ENCODE results near the gene ZNF575.
A peak's percentile ranks its signal among the peaks of the same experiment; 100 is the strongest.
"Not testable (repeated sequence)": the region's sequence is repeated elsewhere in the genome, so short reads cannot be mapped to it uniquely, and the experiment has no call there.

Gene ZNF575

DNA sequence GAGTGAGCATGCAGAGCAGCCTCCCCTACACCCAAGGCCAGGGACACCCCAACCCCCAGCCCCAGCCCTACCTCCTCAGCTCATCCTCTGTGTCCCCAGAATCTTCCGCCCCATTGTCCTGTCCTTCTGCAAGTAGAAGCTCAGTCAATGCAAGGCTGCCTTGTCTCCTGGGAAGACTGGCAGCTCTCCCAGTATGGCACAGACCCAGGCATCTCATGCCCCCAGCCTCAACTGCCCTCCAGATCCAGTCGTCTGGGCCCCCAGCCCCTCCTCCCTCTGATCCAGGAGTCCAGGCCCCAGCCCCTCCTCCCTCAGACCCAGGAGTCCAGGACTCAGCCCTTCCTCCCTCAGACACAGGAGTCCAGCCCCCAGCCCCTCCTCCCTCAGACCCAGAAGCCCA lies 13.0 kb downstream of the ZNF575 start:
- no peak for DNase-seq

- no peak for DNase-seq
These were observed 13.6 kb downstream of the ZNF575 start for GRCh38 chr19:43546581-43546980.

GRCh38 chr19:43547926-43548325 lies 14.9 kb downstream of the ZNF575 start:
- DNase-seq = not testable (repeated sequence)

GRCh38 chr19:43548706-43549105 lies 15.7 kb downstream of the ZNF575 start:
- no peak for DNase-seq

DNA sequence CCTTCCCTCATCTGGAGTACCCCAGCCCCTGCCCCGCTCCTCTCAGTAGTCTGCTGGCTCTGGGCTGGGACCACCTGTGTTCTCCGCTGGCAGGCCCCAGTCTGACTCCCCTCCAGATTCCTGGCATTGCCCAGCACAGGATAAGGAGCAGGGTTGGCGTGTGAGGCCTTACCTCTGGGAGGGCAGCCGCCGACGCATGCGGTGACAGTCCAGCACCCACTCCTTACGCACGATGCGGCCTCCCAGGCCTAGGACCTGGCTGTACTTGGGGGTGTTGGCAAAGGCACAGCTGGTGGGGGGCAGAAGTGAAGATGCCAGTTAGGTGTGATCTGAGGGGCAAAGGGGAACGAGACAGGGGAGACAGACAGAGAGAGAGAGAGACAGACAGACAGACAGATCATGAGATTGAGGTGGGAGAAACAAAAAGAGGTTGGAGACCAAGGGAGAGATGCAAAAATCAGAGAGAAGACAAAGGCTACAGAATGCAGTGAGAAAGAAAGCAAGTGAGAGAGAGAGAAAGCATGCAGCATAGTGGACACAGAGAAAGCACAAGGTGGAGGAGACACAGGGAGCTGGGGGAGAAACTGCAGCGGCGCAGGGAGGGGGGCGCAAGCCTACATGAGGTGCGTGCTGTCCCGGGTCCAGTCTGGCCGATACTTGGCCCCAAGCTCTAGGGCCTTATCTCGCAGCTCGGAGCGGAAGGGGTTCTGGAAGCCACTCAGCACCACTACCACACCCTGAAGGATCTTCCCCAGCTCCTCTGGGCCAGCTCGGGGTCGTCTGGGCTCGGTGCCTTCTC lies 18.6 kb downstream of the ZNF575 start:
- no peak for DNase-seq

DNA sequence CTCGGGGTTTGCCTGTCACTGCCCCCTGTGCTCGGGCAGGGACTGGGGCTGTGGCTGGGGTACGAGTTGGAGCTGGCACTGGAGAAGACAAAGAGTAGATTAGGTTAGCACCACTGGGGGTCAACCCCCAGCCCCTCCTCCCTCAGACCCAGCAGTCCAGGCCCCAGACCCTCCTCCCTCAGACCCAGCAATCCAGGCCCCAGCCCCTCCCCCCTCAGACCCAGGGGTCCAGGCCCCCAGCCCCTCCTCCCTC lies 19.1 kb downstream of the ZNF575 start:
- no peak for DNase-seq

- no peak for DNase-seq
These were observed 19.6 kb downstream of the ZNF575 start for GRCh38 chr19:43552616-43553015.

GRCh38 chr19:43553656-43554055 lies 20.7 kb downstream of the ZNF575 start:
- no peak for DNase-seq

- no peak for DNase-seq
These were observed 21.4 kb downstream of the ZNF575 start for GRCh38 chr19:43554317-43554895.

GRCh38 chr19:43555185-43555770 lies 22.3 kb downstream of the ZNF575 start:
- DNase-seq = peak; percentile 73

DNA sequence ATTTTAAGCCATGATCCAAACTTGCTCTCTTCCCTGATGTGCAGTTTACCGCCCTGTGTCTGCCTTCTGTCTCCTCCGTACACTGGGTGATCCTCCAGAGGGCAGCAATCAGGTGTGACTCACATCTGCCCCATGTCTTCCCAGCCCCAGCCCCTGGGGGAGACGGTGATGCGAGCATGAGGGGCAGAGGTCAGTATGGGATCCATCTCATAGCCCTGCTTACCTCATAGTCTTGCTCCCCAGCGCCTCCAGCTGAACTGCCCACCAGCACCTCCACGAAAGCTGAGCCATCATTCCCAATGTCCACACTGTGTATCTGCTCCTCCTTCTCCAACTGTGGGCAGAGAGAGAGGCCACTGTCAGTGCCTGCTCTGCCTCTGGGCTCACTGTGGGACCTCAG lies 27.7 kb downstream of the ZNF575 start:
- DNase-seq = no peak

DNA sequence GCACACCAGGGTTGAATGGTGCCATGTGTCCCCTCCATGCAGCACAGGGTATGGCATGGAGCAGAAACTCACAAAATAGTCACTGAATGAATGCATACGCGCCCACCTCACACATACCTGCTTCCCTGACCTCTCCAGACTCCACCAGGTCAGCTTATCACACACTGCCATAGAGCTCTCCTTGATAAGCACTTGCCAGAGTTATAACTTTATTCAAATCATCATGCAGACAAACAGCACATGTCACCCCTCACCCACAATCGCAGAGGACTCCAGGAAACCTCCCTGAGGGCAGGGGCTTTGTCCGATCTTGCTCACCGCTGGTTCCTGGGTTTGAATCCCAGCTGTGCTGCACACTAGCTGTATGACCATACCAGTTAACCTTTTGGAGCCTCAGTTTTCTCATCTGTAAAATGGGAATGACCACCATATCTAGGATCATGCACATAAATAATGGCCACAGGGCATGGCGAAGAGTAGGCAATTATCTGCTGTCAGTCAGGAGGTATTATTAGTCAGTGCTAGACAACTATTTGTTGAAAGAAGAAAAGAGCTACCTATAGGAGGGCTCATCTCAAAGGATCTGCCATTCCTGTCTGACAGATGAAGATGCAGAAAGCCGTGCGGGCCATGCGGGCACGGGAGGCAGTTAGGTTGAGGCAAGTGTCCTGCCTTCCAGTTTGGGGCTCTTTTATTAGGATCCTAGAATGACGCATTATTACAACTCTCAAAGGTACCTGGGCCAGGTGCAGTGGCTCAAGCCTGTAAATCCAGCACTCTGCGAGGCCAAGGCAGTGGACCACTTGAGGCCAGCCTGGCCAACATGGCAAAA lies 28.4 kb downstream of the ZNF575 start:
- no peak for DNase-seq

DNA sequence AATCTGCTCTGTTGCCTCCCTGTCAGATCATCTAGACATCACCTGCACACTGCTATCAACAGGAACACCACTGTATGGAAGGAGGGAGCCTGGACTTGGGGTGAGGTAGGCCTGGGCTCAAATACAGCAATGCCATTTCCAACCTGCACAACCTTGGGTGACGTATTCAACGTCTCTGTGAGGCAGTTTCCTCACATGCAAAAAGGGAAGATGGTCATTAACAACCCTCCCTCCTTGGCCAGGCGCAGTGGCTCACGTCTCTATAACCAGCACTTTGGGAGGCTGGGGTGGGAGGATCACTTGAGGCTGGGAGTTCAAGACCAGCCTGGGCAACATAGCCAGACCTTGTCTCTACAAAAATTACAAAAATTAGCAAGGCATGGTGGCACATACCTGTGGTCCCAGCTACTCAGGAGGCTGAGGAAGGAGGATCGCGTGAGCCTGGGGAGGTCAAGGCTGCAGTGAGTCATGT lies 29.3 kb downstream of the ZNF575 start:
- no peak for DNase-seq

DNA sequence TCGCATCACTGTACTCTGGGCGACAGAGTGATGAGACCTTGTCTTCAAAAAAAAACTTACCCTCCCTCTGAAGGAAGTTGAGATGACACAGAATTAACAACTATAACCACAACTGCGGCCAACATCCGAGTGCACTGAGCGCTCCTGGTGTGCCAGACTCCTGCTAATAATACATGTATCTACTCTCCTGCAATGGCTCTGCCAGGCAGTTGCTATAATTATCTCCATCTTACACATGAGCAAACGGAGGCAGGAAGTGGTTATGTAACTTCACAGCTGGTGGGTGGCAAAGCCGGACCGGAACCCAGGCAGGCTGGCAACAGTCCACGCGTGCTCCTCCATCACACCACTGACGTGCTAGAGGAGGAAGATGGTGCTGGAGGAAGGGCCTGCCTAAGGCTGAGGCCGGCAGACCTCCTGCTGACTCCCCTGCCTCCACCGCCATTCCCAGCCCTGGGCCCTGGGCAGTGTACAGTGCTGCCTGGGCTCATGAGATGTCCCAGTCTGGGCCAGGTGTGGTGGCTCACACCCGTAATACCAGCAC lies 29.8 kb downstream of the ZNF575 start:
- DNase-seq = no peak

- no peak for DNase-seq
These were observed 30.9 kb downstream of the ZNF575 start for GRCh38 chr19:43563816-43564457.

GRCh38 chr19:43564800-43565199 lies 31.8 kb downstream of the ZNF575 start:
- no peak for DNase-seq

GRCh38 chr19:43569657-43570056 lies 36.7 kb downstream of the ZNF575 start:
- no peak for DNase-seq

- no peak for DNase-seq
These were observed 37.3 kb downstream of the ZNF575 start for GRCh38 chr19:43570174-43570791.

DNA sequence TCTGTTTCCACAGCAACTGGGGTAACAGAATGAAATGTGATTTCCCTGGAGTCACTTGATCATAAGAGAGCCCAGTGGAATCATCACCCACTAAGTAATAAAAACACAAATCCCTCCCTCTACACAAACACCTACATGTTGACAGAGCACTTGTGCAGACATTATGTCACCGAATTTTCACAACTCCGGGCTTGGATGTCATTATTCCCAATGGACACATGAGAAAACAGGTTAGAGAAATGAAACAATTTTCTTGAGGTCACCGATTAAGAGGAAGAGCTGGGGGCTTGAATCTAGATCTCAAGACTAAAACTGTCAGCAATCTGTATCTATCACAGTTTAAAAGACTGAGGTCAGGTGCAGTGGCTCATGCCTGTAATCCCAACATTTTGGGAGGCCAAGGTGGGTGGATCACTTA lies 39.2 kb downstream of the ZNF575 start:
- DNase-seq = no peak

DNA sequence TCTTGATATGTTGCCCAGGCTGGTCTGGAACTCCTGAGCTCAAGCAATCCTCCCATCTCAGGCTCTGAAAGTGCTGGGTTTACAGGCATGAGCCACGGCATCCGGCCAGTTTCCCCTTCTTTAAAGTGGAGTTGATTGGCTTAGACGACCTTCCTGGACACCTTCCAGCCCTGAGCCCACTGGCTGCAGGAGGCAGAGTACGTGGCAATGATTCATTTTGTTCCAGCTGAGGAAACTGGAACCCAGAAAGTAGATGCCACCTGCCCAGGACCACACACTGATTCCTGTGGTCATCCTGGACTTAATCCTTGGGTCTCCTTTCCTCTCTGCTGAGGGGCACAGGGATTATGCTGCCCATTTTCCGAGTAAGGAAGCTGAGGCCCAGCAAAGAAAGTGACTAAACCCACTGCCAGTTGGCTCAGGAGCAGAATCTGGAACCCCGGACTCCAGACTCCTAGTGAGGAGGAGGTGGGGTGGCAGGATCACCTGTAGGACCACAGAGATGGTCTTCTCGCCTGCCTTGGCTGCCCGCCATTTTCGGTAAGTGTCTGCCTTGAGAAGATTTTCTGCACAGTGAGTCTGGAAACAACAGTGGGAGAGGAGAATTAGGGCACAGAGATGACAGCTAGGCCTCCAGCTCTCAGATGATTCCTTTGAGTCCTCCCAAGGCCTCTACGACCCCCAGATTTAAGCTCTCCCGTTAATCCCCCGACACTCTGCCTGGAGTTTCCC lies 41.6 kb downstream of the ZNF575 start:
- no peak for DNase-seq

GRCh38 chr19:43575156-43575950 lies 42.4 kb downstream of the ZNF575 start, which contains the start of the genes PINLYP and XRCC1:
Gene PINLYP, plus strand, starts transcription at chr19:43575801. Its CDS starts 1,391 bp downstream, at chr19:43577192.
Gene XRCC1, minus strand, starts transcription at chr19:43575527. Its CDS starts 69 bp downstream, at chr19:43575458.
- DNase-seq = peak; percentile 96
